ENCODE data around the gene CDKN1C.

The CDKN1C gene

GRCh38 chr11:2865922-2866577 lies 19.5 kb downstream of the CDKN1C start:
- POLR2A ChIA-PET: no interaction called here
- TF ChIP-seq ZNF114 (tag by site-specific recombination; IDR thresholded peaks at IDR 0.05) (no peak), ZNF654 (tag by site-specific recombination; IDR thresholded peaks at IDR 0.05; ENCODE audit: low read depth) (no peak), ZNF768 (tag by site-specific recombination; IDR thresholded peaks at IDR 0.05) (0 out of 2 replicates have a peak, but pooled peaks have one; percentile 20)

GRCh38 chr11:2864901-2865300 lies 20.7 kb downstream of the CDKN1C start:
- no peak overlapping the region for H3K27ac ChIP-seq (ENCODE audit: extremely low read depth, low read depth, low read length)
- H3K4me1 ChIP-seq (ENCODE audit: control insufficient read depth, insufficient read depth, low read length): no peaks in the 10 kb centered on the region
- ChIA-PET CTCF (no interaction called here), POLR2A (no interaction called here)
- H3K4me3 ChIP-seq (ENCODE audit: low read depth, low read length): no peak overlapping the region
- H3K9me3 ChIP-seq (ENCODE audit: control insufficient read depth, insufficient read depth, low read depth, low read length): no peaks in the 10 kb centered on the region
- H3K36me3 ChIP-seq (ENCODE audit: control insufficient read depth in 2 of 2, insufficient read depth in 1 of 2, low read length in 2 of 2): no peaks in the 10 kb centered on the region
- TF ChIP-seq ZBTB8A (tag by site-specific recombination; IDR thresholded peaks at IDR 0.05) (no peak), ZNF521 (tag by site-specific recombination; IDR thresholded peaks at IDR 0.05) (no peak), ZNF112 (tag by site-specific recombination; IDR thresholded peaks at IDR 0.05) (no peak), ZNF488 (tag by site-specific recombination; IDR thresholded peaks at IDR 0.05) (no peak), ZNF223 (tag by site-specific recombination; IDR thresholded peaks at IDR 0.05) (no peak), ZNF837 (tag by site-specific recombination; IDR thresholded peaks at IDR 0.05) (no peak), ZNF404 (tag by site-specific recombination; IDR thresholded peaks at IDR 0.05) (no peak), ZNF146 (tag by site-specific recombination; IDR thresholded peaks at IDR 0.05) (no peak), ZNF280C (tag by site-specific recombination; IDR thresholded peaks at IDR 0.05) (no peak)
- TF ChIP-seq, protein P1, sequence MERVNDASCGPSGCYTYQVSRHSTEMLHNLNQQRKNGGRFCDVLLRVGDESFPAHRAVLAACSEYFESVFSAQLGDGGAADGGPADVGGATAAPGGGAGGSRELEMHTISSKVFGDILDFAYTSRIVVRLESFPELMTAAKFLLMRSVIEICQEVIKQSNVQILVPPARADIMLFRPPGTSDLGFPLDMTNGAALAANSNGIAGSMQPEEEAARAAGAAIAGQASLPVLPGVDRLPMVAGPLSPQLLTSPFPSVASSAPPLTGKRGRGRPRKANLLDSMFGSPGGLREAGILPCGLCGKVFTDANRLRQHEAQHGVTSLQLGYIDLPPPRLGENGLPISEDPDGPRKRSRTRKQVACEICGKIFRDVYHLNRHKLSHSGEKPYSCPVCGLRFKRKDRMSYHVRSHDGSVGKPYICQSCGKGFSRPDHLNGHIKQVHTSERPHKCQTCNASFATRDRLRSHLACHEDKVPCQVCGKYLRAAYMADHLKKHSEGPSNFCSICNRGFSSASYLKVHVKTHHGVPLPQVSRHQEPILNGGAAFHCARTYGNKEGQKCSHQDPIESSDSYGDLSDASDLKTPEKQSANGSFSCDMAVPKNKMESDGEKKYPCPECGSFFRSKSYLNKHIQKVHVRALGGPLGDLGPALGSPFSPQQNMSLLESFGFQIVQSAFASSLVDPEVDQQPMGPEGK (tag by site-specific recombination; IDR thresholded peaks at IDR 0.05): no peak
- TF ChIP-seq, protein P2, sequence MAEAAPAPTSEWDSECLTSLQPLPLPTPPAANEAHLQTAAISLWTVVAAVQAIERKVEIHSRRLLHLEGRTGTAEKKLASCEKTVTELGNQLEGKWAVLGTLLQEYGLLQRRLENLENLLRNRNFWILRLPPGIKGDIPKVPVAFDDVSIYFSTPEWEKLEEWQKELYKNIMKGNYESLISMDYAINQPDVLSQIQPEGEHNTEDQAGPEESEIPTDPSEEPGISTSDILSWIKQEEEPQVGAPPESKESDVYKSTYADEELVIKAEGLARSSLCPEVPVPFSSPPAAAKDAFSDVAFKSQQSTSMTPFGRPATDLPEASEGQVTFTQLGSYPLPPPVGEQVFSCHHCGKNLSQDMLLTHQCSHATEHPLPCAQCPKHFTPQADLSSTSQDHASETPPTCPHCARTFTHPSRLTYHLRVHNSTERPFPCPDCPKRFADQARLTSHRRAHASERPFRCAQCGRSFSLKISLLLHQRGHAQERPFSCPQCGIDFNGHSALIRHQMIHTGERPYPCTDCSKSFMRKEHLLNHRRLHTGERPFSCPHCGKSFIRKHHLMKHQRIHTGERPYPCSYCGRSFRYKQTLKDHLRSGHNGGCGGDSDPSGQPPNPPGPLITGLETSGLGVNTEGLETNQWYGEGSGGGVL (tag by site-specific recombination; IDR thresholded peaks at IDR 0.05): no peak
- TF ChIP-seq, protein P3, sequence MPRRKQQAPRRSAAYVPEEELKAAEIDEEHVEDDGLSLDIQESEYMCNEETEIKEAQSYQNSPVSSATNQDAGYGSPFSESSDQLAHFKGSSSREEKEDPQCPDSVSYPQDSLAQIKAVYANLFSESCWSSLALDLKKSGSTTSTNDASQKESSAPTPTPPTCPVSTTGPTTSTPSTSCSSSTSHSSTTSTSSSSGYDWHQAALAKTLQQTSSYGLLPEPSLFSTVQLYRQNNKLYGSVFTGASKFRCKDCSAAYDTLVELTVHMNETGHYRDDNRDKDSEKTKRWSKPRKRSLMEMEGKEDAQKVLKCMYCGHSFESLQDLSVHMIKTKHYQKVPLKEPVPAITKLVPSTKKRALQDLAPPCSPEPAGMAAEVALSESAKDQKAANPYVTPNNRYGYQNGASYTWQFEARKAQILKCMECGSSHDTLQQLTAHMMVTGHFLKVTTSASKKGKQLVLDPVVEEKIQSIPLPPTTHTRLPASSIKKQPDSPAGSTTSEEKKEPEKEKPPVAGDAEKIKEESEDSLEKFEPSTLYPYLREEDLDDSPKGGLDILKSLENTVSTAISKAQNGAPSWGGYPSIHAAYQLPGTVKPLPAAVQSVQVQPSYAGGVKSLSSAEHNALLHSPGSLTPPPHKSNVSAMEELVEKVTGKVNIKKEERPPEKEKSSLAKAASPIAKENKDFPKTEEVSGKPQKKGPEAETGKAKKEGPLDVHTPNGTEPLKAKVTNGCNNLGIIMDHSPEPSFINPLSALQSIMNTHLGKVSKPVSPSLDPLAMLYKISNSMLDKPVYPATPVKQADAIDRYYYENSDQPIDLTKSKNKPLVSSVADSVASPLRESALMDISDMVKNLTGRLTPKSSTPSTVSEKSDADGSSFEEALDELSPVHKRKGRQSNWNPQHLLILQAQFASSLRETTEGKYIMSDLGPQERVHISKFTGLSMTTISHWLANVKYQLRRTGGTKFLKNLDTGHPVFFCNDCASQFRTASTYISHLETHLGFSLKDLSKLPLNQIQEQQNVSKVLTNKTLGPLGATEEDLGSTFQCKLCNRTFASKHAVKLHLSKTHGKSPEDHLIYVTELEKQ (tag by site-specific recombination; IDR thresholded peaks at IDR 0.05; ENCODE audit: borderline replicate concordance): no peak

More at GRCh38 chr11:2865922-2866577, 19.5 kb downstream of the CDKN1C start:
- CTCF ChIA-PET: no interaction called here
- Histone ChIP-seq H3K27ac (ENCODE audit: extremely low read depth, low read depth, low read length) (no peak overlapping the region), H3K4me1 (ENCODE audit: control insufficient read depth, insufficient read depth, low read length) (no peaks in the 10 kb centered on the region), H3K36me3 (ENCODE audit: control insufficient read depth in 2 of 2, insufficient read depth in 1 of 2, low read length in 2 of 2) (no peaks in the 10 kb centered on the region), H3K9me3 (ENCODE audit: control insufficient read depth, insufficient read depth, low read depth, low read length) (no peaks in the 10 kb centered on the region), H3K4me3 (ENCODE audit: low read depth, low read length) (no peak overlapping the region)
